HG03135 (cell line): Measurements from ENCODE around the gene CLEC10A.

Experiments
- ATAC-seq: cut with Tn5 transposase; IDR thresholded peaks from one replicate; pipeline ENCODE4 v1.9.1; 2021; ENCODE audit warnings: mild to moderate bottlenecking, moderate library complexity; ENCODE audit not compliant: unreplicated experiment

The CLEC10A gene

DNA sequence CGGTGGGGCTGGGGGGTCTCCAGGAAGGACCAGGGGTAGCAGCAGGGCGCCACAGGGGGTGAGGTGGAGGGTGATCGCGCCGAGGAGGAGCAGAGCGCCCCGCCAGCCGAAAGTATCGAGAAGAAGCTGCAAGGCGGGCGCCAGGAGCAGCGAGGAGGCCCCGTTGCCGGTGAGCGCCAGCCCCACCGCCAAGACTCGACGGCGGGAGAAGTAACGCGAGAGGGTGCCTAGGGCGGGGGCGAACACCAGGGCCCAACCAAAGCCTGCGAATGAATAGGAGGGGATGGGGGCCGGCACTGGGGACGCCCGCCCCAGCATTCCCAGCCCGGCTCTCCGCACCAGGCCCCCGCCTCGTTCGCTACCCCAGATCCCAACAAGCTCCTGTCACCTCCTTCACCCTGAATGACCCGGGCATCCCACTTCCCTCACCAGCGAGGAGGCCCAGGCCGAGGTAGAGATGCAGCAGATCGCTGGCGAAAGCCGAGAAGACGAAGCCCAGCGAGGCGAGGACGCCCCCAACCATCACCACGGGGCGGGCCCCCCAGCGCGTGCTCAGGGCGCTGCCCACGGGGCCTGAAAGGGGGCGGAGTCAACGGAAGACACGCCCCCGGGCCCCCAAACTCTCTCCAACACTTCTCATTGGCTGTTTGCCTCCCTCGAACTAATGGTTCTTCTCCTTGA, 37.4 kb downstream of the CLEC10A start:
- ATAC-seq = no peak

DNA sequence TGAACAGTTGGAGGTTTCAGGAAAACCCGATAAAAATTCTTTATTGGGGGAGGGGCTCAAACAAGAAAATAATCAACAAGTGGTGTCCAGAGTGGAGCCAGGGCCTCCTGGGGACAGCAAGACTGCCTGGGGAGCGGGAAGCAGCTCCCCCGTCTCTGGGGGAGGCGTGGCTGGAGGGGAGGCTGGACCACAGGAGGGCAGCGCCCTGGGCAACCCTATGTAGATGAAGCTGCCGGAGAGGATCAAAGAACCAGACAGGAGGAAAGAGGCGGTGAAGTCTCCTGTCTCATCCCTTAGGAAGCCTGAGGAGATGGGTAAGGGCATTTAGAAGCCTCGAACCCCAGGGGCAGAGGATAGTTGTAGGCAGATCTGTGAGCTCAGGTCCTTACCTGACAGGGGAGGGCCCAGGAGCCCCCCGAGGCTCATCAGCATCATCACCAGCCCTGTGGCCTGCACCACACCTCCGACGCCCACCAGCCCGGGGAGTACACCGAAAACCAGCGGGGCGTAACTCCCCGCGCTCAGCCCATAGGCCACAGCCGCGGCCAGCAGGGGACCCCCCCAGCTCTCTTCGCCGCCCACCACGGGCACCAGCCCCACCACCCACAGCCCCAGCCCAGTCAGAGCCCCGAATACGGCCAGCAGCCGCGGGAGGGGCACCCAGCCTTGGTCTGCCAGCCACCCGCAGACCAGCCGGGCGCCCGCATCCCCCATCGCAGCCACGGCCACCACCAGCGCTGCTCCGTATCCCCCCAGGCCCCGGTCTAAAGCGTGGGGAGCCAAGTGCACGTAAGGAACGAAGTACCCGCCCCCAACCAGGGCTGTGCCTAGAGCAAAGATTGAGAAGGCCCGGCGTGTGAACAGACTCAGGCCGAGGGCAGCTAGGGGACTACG, 38.2 kb downstream of the CLEC10A start:
- ATAC-seq = no peak

DNA sequence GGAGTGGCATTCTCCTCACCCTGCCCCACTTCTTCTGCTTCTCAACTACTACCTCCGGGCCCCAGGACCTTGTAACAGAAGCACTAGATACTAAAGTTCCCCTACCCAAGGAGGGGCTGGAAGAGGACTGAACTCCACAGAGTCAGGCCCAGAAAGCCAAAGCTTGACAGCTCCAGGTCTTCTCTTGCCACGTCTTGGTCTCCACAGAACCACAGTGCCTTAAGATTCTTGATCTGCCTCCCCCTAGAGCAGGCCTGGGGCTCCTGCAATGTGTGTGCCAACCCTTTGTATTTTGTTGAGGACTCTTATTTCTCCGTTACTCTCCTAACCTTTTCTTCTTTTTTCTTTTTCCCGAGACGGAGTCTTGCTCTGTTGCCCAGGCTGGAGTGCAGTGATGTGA, 40.2 kb downstream of the CLEC10A start:
- ATAC-seq = no peak

DNA sequence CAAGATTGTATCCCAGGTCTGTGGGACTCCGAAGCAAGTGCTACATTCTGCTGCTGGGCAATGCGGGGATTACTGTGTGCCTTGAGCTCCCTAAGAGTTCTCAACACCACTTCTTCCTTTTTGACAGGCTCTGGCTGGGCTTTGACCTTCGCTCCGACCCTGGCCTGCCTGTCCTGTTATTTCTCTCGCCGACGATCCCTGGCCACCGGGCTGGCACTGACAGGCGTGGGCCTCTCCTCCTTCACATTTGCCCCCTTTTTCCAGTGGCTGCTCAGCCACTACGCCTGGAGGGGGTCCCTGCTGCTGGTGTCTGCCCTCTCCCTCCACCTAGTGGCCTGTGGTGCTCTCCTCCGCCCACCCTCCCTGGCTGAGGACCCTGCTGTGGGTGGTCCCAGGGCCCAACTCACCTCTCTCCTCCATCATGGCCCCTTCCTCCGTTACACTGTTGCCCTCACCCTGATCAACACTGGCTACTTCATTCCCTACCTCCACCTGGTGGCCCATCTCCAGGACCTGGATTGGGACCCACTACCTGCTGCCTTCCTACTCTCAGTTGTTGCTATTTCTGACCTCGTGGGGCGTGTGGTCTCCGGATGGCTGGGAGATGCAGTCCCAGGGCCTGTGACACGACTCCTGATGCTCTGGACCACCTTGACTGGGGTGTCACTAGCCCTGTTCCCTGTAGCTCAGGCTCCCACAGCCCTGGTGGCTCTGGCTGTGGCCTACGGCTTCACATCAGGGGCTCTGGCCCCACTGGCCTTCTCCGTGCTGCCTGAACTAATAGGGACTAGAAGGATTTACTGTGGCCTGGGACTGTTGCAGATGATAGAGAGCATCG, 41.8 kb downstream of the CLEC10A start:
- ATAC-seq = no peak

DNA sequence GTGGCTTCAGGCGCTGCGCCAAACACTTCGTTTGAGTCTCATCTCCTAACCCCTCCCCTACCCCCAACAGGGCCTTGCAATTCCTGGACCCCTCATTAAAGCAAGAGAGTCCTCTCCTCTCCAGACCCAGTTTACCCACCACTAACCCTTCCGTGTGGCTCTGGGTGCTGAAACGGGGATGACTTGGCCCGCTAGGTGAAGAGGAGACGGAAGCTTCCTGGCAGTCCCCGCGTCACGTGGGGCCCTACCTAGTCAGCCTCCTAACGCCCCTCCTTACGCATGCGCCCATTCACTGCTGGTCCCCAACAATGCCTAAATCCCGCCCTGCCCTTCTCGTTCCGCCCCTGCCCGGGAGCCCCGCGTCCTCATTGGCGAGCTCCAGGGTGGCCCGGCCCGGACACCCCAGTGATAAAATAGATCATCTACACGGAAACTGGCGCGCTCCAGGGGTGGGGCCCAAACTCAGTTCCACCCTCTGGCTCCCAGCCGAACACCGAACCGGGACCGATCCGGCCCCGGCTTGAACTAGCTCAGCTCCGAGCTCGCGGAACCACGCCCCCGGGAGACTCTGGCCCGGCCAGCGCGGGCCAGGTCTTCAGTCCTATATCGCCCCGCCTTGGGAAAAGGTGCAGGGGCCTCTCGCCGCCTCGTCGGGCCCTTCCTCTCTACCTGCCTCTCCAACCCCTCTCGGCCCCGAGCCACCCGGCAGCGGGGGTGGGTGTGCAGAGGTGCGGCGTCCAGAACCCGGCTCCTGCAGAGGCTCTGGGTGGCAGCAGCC, 44.3 kb downstream of the CLEC10A start, which contains the start of gene SLC16A13:
Gene SLC16A13, plus strand, starts transcription at position 425 of the 778 bp plus-strand sequence. CDS start 368 bp downstream, outside the sequence.
- peak; percentile 85 for ATAC-seq

DNA sequence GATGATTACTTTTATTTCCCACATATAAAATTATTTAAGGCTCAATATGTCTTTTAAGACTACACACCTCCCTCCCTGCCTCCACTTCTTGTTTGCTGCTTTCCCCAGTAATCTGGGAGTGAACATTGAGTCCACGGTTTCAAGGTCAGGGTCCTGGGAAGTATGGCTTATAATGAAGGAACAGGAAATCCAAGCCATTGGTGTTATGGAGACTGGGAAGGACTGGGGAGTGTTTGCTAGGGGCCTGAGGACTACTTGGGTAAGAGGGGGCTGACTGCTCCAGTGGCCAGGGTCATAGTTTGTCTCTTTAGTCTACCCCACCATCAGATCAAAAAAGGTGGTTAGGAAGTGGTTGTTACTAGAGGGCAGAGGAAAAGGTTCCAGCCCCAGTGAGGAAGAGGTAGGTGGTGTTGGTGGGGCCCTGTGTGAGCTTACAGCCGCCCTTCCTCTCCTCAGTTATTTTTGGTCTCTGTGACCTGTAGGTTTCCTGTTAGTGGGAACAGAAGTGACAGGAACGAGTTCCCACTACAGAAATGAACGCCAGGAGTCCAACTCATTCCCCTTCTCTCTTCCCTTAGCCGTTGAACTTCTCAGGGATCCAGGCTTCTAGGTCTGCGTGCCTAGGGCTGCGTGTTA, 45.0 kb downstream of the CLEC10A start:
- peak; percentile 19 for ATAC-seq

DNA sequence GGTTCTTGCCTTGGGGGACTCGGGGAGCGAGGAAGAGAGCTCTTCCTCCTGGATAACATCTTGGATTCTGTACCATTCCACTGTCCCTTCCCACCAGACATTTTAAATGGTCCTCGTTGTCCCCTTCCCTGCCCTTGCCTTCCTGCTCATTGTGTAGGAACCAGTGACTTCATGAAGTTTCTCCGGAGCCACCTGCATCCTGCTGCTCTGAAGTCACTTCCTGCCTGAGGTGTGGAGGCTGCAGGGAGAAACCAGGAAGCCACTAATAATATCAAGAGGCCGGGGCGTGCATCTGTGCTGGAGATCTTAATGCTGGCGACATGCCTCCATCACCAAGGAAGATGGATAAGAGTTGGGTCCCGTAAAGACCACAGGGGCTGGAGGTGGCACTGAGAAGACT, 50.4 kb downstream of the CLEC10A start:
- no peak for ATAC-seq

DNA sequence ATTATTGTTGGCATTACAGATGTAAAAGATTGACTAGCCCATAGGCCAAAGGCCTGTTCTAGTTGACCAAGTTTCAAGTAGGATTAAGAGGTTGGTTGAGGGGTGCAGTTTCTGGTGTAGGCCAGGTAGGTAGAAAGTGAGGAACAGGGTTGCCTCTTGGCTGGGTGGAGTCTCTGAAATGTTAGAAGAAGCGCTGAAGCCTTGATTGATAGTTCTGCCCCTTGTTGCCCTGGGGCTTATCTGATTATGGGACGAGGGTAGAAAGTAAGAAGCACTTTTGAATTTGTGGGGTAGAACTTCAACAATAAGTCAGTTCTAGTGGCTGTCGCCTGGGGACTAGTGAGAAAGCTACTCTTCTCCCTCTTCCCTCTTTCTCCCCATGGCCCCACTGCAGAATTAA, 51.0 kb downstream of the CLEC10A start:
- no peak for ATAC-seq

DNA sequence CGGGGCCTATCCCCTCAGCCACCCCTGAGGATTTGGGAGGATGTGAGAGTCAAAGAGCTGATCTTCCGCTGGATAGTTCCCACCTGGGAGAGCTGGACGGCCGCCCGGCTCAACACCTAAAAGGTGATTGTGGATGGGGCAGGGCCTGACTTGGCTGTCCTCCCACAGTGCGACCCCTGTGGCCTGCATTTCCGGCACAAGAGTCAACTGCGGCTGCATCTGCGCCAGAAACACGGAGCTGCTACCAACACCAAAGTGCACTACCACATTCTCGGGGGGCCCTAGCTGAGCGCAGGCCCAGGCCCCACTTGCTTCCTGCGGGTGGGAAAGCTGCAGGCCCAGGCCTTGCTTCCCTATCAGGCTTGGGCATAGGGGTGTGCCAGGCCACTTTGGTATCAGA, 52.7 kb downstream of the CLEC10A start:
- ATAC-seq = no peak

DNA sequence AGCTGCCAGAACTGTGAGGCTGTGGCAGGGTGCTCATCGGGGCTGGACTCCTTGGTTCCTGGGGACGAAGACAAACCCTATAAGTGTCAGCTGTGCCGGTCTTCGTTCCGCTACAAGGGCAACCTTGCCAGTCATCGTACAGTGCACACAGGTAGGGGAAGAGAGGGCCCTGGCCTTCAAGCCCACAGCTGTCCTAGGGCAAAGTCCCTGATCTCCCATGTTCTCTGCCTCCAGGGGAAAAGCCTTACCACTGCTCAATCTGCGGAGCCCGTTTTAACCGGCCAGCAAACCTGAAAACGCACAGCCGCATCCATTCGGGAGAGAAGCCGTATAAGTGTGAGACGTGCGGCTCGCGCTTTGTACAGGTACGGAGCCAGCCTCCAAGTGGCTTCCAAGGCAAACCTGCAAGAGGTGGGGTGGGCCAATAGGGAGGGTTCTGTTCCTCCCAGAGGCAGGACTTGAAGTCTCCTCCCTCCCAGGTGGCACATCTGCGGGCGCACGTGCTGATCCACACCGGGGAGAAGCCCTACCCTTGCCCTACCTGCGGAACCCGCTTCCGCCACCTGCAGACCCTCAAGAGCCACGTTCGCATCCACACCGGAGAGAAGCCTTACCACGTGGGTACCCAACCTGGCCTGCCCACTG, 53.5 kb downstream of the CLEC10A start:
- no peak for ATAC-seq

DNA sequence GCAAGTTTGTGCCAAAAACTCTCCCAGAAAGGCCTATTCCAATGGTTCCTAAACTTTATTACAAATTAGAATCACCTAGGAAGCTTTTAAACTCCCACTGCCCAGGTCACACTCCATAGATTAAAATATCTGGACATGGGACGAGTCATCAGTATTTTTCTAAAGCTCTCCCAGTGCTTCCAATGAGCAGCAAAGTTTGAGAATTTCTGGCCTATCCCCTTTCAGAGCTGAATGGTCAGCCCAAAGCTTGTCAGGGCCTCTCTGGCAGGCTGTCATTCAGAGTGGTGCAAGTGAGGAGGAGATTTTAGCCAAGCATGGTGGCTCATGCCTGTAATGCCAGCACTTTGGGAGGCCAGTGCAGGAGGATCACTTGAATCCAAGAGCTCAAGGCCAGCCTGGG, 54.8 kb downstream of the CLEC10A start:
- no peak for ATAC-seq
